IMR-90 (cell line): ENCODE data around the gene SCGB1A1. TPM values are rescaled to one million over a fixed set of nuclear protein-coding genes. Genes with fewer than 3 reads are reported as not detected.
A peak's percentile ranks its signal among the peaks of the same experiment; 100 is the strongest.

Source experiments
- ATAC-seq: fragments of 200-7000 bp; cut with Tn5 transposase; 2 replicates; pipeline ENCODE4 v1.9.1; 2020; ENCODE audit warnings: low read depth, mild to moderate bottlenecking, moderate library complexity
- BruUV-seq: library from RNA; stranded (reverse); fragments of 400-500 nt; replicated peaks from 2 replicates; lab custom pipeline; 2021; lab: Mats Ljungman, UMichigan
- CTCF ChIA-PET: fragments of 300-600 bp; formaldehyde crosslinking; extraction: SDS; loops from one replicate; lab custom pipeline; 2021; ENCODE audit warnings: antibody characterized with exemption; lab: Yijun Ruan, JAX
- POLR2A ChIA-PET: fragments of 300-600 bp; sonication (Branson Sonifier 250); formaldehyde crosslinking; loops from one replicate; lab custom pipeline; 2022; ENCODE audit warnings: antibody characterized with exemption; ENCODE audit not compliant: unreplicated experiment; lab: Charles Lee
- DNase-seq: peaks from one replicate; pipeline ENCODE4 v3.0.0; 2013
- H2AFZ ChIP-seq: replicated peaks from 2 replicates; pipeline ENCODE3; 2013; ENCODE audit warnings: low read length, mild to moderate bottlenecking; ENCODE audit not compliant: poor library complexity
- H2AK5ac ChIP-seq: 2 replicates; pipeline ENCODE4 v1.6.1; 2013; ENCODE audit warnings: low read depth, low read length, inconsistent platforms
- H2AK9ac ChIP-seq: replicated peaks from 2 replicates; pipeline ENCODE3; 2013; ENCODE audit warnings: mild to moderate bottlenecking, low read depth, low read length, moderate library complexity; ENCODE audit not compliant: poor library complexity
- H2BK120ac ChIP-seq: 2 replicates; pipeline ENCODE4 v1.6.1; 2013; ENCODE audit warnings: low read depth, low read length, inconsistent platforms
- H2BK15ac ChIP-seq: 3 replicates; pipeline ENCODE4 v1.6.1; 2013; ENCODE audit warnings: low read depth, low read length, inconsistent platforms
- H2BK20ac ChIP-seq: 2 replicates; pipeline ENCODE4 v1.6.1; 2013; ENCODE audit warnings: low read depth, mild to moderate bottlenecking, inconsistent platforms, low read length, moderate library complexity
- H2BK5ac ChIP-seq: 2 replicates; pipeline ENCODE4 v1.6.1; 2013; ENCODE audit warnings: mild to moderate bottlenecking, low read depth, low read length, inconsistent platforms; ENCODE audit not compliant: poor library complexity, severe bottlenecking
- H3K14ac ChIP-seq: replicated peaks from 2 replicates; pipeline ENCODE4 v1.6.1; 2013; ENCODE audit warnings: low read depth, low read length, inconsistent platforms
- H3K18ac ChIP-seq: 2 replicates; pipeline ENCODE4 v1.6.1; 2013; ENCODE audit warnings: low read depth, low read length, control low read depth
- H3K23ac ChIP-seq: 2 replicates; pipeline ENCODE4 v1.6.1; 2013; ENCODE audit warnings: low read depth, low read length, inconsistent platforms
- H3K27ac ChIP-seq: 2 replicates; pipeline ENCODE4 v1.5.1; 2013; ENCODE audit warnings: mild to moderate bottlenecking, control low read depth, low read length; ENCODE audit not compliant: insufficient read depth
- H3K27me3 ChIP-seq: 2 replicates; pipeline ENCODE4 v1.6.1; 2013; ENCODE audit warnings: low read length; ENCODE audit not compliant: control insufficient read depth, insufficient read depth
- H3K36me3 ChIP-seq: 2 replicates; pipeline ENCODE4 v1.6.1; 2013; ENCODE audit warnings: low read length, mixed read lengths; ENCODE audit not compliant: control insufficient read depth, insufficient read depth
- H3K4ac ChIP-seq: 2 replicates; pipeline ENCODE4 v1.6.1; 2013; ENCODE audit warnings: low read depth, low read length, inconsistent platforms
- H3K4me1 ChIP-seq: 2 replicates; pipeline ENCODE4 v1.6.1; 2013; ENCODE audit warnings: low read length, mixed read lengths; ENCODE audit not compliant: control insufficient read depth, insufficient read depth
- H3K4me2 ChIP-seq: 2 replicates; pipeline ENCODE4 v1.6.1; 2013; ENCODE audit warnings: low read depth, mild to moderate bottlenecking, control low read depth, low read length, moderate library complexity
- H3K4me3 ChIP-seq: 2 replicates; pipeline ENCODE4 v1.5.1; 2013; ENCODE audit warnings: low read depth, mild to moderate bottlenecking, control low read depth, low read length, moderate library complexity; ENCODE audit not compliant: insufficient read depth
- H3K56ac ChIP-seq: 2 replicates; pipeline ENCODE4 v1.6.1; 2013; ENCODE audit warnings: low read length, inconsistent platforms; ENCODE audit not compliant: insufficient read depth; ENCODE audit errors: extremely low read depth
- H3K79me1 ChIP-seq, 2 experiments: 2 replicates each; pipeline ENCODE4 v1.6.1; 2013; ENCODE audit warnings: low read length in 2 of 2, inconsistent platforms in 1 of 2, low read depth in 1 of 2
- H3K9ac ChIP-seq: 2 replicates; pipeline ENCODE4 v1.6.1; 2013; ENCODE audit warnings: low read depth, low read length, control low read depth
- H3K9me1 ChIP-seq: 2 replicates; pipeline ENCODE4 v1.6.1; 2013; ENCODE audit warnings: low read length, inconsistent platforms; ENCODE audit not compliant: insufficient read depth
- H3K9me3 ChIP-seq: 2 replicates; pipeline ENCODE4 v1.6.1; 2013; ENCODE audit warnings: low read length; ENCODE audit not compliant: control insufficient read depth, insufficient read depth
- H4K20me1 ChIP-seq: 2 replicates; pipeline ENCODE4 v1.6.1; 2013; ENCODE audit warnings: low read length, inconsistent platforms; ENCODE audit not compliant: insufficient read depth
- H4K5ac ChIP-seq: 2 replicates; pipeline ENCODE4 v1.6.1; 2013; ENCODE audit warnings: mild to moderate bottlenecking, low read depth, low read length, control low read depth
- H4K8ac ChIP-seq, 2 experiments: 2 replicates each; pipeline ENCODE4 v1.6.1; 2013; ENCODE audit warnings: low read depth in 2 of 2, low read length in 2 of 2, control low read depth in 1 of 2, inconsistent platforms in 1 of 2
- H4K91ac ChIP-seq: 2 replicates; pipeline ENCODE4 v1.6.1; 2013; ENCODE audit warnings: low read depth, low read length, inconsistent platforms; ENCODE audit not compliant: insufficient read depth
- BHLHE40 ChIP-seq: fragments of 150-350 bp; IDR thresholded peaks from 2 replicates; pipeline ENCODE4 v1.6.1; 2016; ENCODE audit warnings: mild to moderate bottlenecking, low read depth, low read length
- CEBPB ChIP-seq: IDR thresholded peaks from 2 replicates; pipeline ENCODE4 v1.6.1; 2012; ENCODE audit warnings: low read depth, low read length, improper control_type of control experiment
- CHD1 ChIP-seq: IDR thresholded peaks from 2 replicates; pipeline ENCODE4 v1.6.1; 2012; ENCODE audit warnings: low read depth, low read length, improper control_type of control experiment
- CTCF ChIP-seq: conservative IDR thresholded peaks from 2 replicates; pipeline ENCODE4 v1.5.1; 2012; ENCODE audit warnings: mild to moderate bottlenecking, low read depth, low read length, improper control_type of control experiment
- FOS ChIP-seq: fragments of 150-350 bp; IDR thresholded peaks from 2 replicates; pipeline ENCODE4 v1.6.1; 2016; ENCODE audit warnings: low read depth, low read length
- MAFK ChIP-seq: IDR thresholded peaks from 2 replicates; pipeline ENCODE4 v1.6.1; 2012; ENCODE audit warnings: low read depth, low read length, improper control_type of control experiment
- MAZ ChIP-seq: IDR thresholded peaks from 2 replicates; pipeline ENCODE4 v1.6.1; 2012; ENCODE audit warnings: low read depth, mild to moderate bottlenecking, low read length, improper control_type of control experiment, moderate library complexity, borderline replicate concordance
- MXI1 ChIP-seq: IDR thresholded peaks from 2 replicates; pipeline ENCODE4 v1.6.1; 2012; ENCODE audit warnings: low read depth, mild to moderate bottlenecking, low read length, moderate library complexity, borderline replicate concordance
- NFE2L2 ChIP-seq: fragments of 150-350 bp; IDR thresholded peaks from 2 replicates; pipeline ENCODE4 v1.6.1; 2016; ENCODE audit warnings: low read depth, mild to moderate bottlenecking, low read length
- POLR2A ChIP-seq: IDR thresholded peaks from 2 replicates; pipeline ENCODE4 v1.6.1; 2012; ENCODE audit warnings: mild to moderate bottlenecking, low read depth, low read length
- RAD21 ChIP-seq: IDR thresholded peaks from 2 replicates; pipeline ENCODE4 v1.6.1; 2012; ENCODE audit warnings: low read length, improper control_type of control experiment
- RCOR1 ChIP-seq: IDR thresholded peaks from 2 replicates; pipeline ENCODE4 v1.6.1; 2012; ENCODE audit warnings: mild to moderate bottlenecking, low read length, improper control_type of control experiment; ENCODE audit not compliant: insufficient replicate concordance
- SMC3 ChIP-seq: fragments of 150-350 bp; IDR thresholded peaks from 2 replicates; pipeline ENCODE4 v1.6.1; 2016; ENCODE audit warnings: low read depth, mild to moderate bottlenecking, antibody characterized with exemption, low read length, moderate library complexity
- WGBS, 2 experiments: methylation state at CpG; one replicate each; pipeline versions ENCODE4 v1.1.5 to v1.1.7; 2013; ENCODE audit warnings: missing lambda C conversion rate in 2 of 2; ENCODE audit not compliant: insufficient read length in 1 of 2; ENCODE audit errors: extremely low coverage in 2 of 2; 5-methylcytosine and 5-hydroxymethylcytosine counted together
- dilution Hi-C: fragments of 300-500 bp; cut with HindIII; formaldehyde crosslinking; loops from one replicate; pipeline ENCODE4 v1.14.3; 2018; ENCODE audit warnings: low sequenced_read_pairs; ENCODE audit not compliant: unreplicated experiment
- in situ Hi-C: fragments of 300-500 bp; cut with MboI; formaldehyde crosslinking; loops from 3 replicates; pipeline ENCODE4 v1.14.3; 2019; ENCODE audit warnings: low sequenced_read_pairs, inconsistent platforms, mixed read lengths
- intact Hi-C: fragments of 100-400 bp; cut with micrococcal nuclease; formaldehyde crosslinking; loops from 2 replicates; pipeline ENCODE4 v1.10.0; 2022
- polyA plus RNA-seq, 3 experiments: library from polyadenylated mRNA; depleted of rRNA; stranded (reverse); fragments of >200 nt; gene quantifications; 2 replicates each; pipeline ENCODE4 v1.2.3, GENCODE V29; 2012; ENCODE audit warnings: low replicate concordance in 1 of 3
- total RNA-seq: library from RNA; depleted of rRNA; stranded (reverse); fragments of >200 nt; gene quantifications from 2 replicates; pipeline ENCODE4 v1.2.3, GENCODE V29; 2012
- TF ChIP-seq, protein P1 (sequence below): fragments of 150-350 bp; IDR thresholded peaks from 2 replicates; pipeline ENCODE4 v1.6.1; 2016; ENCODE audit warnings: low read depth, mild to moderate bottlenecking, low read length, moderate library complexity, borderline replicate concordance
- TF ChIP-seq, protein P2 (sequence below): fragments of 150-350 bp; IDR thresholded peaks from 2 replicates; pipeline ENCODE4 v1.6.1; 2017; ENCODE audit warnings: mild to moderate bottlenecking, antibody characterized with exemption, low read length, low read depth

The SCGB1A1 gene
- total and polyA plus RNA-seq, 2 of the 4 experiments (the other 2 are of a cell fraction): not detected

DNA sequence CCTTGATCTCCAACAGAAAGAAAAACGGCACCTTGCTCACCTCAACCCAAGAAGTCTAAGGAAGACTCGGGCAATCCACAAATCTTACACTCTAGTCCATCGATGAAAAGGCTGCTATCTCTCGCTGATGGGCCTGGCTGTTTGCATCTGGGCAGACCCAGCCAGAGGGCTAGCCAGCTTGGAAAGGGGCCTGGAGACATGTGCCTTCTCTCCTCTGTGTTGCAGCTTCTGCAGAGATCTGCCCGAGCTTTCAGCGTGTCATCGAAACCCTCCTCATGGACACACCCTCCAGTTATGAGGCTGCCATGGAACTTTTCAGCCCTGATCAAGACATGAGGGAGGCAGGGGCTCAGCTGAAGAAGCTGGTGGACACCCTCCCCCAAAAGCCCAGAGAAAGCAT, 3.2 kb downstream of the SCGB1A1 start:
- Histone ChIP-seq H2AK9ac (no peak overlapping the region), H2AFZ (no peak overlapping the region), H2BK120ac (no peak overlapping the region), H3K9me1 (no peaks in the 10 kb centered on the region; the same call in 1 of the 2 replicates), H4K5ac (no peak overlapping the region), H2AK5ac (peak overlapping the region; percentile 7; the same call in 1 of the 2 replicates), H2BK15ac (no peak overlapping the region), H3K4me3 (no peak overlapping the region), H3K9ac (no peak overlapping the region), H3K36me3 (no peaks in the 10 kb centered on the region), H3K4me2 (no peak overlapping the region), H4K91ac (no peak overlapping the region), H2BK5ac (no peak overlapping the region), H4K20me1 (no peaks in the 10 kb centered on the region), H3K27ac (no peak overlapping the region), H3K4ac (no peak overlapping the region), H3K4me1 (peaks cover 13% of the 10 kb centered on the region), H3K56ac (no peak overlapping the region), H3K9me3 (no peaks in the 10 kb centered on the region), H3K79me1 (peaks cover 0 to 8% of the 10 kb centered on the region in 2 experiments; a peak in 2 of 4 replicates), H3K23ac (no peak overlapping the region), H3K14ac (no peak overlapping the region), H2BK20ac (no peak overlapping the region; the same call in 1 of the 2 replicates), H4K8ac (no peak overlapping the region), H3K18ac (no peak overlapping the region), H3K27me3 (no peaks in the 10 kb centered on the region)
- BruUV-seq: no TSS peak
- ChIA-PET CTCF (interaction anchor here (1.1 kb wide), 1 partner anchor 139 kb away, joined by 4 read pairs; no protein-coding TSS in a partner anchor), POLR2A (no interaction called here)
- WGBS, 2 experiments: 70% methylated on average over 2 of the region's 7 CpGs; no CpG with 5 or more reads in 1 of the 2 experiments
- dilution Hi-C loops: no loop called here
- no peak for TF ChIP-seq FOS
- no peak for TF ChIP-seq CHD1
- TF ChIP-seq, protein P1, sequence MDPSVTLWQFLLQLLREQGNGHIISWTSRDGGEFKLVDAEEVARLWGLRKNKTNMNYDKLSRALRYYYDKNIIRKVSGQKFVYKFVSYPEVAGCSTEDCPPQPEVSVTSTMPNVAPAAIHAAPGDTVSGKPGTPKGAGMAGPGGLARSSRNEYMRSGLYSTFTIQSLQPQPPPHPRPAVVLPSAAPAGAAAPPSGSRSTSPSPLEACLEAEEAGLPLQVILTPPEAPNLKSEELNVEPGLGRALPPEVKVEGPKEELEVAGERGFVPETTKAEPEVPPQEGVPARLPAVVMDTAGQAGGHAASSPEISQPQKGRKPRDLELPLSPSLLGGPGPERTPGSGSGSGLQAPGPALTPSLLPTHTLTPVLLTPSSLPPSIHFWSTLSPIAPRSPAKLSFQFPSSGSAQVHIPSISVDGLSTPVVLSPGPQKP: no peak
- TF ChIP-seq RCOR1: no peak
- TF ChIP-seq MAZ: no peak
- no peak for TF ChIP-seq MAFK
- TF ChIP-seq, protein P2, sequence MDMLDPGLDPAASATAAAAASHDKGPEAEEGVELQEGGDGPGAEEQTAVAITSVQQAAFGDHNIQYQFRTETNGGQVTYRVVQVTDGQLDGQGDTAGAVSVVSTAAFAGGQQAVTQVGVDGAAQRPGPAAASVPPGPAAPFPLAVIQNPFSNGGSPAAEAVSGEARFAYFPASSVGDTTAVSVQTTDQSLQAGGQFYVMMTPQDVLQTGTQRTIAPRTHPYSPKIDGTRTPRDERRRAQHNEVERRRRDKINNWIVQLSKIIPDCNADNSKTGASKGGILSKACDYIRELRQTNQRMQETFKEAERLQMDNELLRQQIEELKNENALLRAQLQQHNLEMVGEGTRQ: no peak
- TF ChIP-seq POLR2A: no peak
- TF ChIP-seq SMC3: no peak
- TF ChIP-seq BHLHE40: no peak
- no peak for TF ChIP-seq CTCF
- TF ChIP-seq NFE2L2: no peak
- no peak for TF ChIP-seq MXI1
- no peak for TF ChIP-seq CEBPB
- TF ChIP-seq RAD21: no peak
- no peak for DNase-seq
- intact Hi-C loops: no loop called here
- in situ Hi-C loops: loop anchor here (5.0 kb wide), 1 partner anchor 130 kb away; no protein-coding TSS in a partner anchor
- ATAC-seq: no peak
